HG03045 (cell line): ENCODE measurements around the gene FRAS1.
"Not testable (repeated sequence)": the region's sequence is repeated elsewhere in the genome, so short reads cannot be mapped to it uniquely, and the experiment has no call there.

Experiments used
- ATAC-seq: cut with Tn5 transposase; IDR thresholded peaks from one replicate; pipeline ENCODE4 v1.9.1; 2021; ENCODE audit warnings: mild to moderate bottlenecking, moderate library complexity; ENCODE audit not compliant: unreplicated experiment

Gene FRAS1

DNA sequence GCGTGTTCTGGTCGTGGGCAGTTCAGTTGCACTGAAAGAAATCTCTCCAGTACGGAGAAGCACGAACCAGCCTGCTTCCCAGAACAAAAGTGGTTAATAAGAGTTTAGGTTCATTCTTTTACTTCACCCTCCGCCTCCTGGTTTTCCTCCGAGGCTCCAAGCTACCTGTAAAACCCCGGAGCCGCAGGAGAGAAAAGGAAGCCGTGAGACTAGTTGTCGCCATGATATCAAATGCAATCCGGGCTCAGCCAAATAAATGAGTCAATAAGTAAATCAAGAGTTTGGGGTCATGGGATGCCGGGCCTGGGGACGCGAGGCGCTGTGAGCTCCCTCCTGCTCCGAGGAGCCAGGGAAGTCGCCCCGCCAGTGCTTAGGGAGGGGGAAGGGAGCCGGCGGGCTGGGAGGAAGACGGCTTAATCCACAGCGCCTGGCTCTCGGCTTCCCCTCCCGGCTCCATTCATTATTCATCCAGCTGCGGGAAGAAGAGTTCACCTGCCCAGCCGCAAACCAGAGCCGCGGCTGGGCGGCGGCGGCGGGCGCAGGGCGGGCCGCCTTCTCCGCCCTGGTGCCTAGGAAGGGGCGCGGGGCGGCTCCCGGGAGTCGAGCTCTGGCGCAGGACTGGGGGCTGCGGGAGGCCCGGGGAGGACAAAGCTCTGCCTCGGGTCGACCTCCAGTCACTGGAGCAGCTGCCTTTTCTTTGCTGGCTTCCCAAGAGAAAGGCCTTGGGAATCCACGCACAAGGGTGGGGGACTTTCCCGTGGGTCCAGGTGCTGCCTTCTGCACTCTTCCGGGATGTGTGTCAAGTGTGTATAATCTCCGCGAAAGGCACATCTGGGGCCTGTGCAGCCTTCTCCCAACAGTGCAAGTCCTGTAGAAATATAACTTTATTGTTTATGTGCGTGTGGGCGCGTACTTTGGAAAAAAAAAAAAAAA, 1.7 kb downstream of the FRAS1 start:
- no peak for ATAC-seq

DNA sequence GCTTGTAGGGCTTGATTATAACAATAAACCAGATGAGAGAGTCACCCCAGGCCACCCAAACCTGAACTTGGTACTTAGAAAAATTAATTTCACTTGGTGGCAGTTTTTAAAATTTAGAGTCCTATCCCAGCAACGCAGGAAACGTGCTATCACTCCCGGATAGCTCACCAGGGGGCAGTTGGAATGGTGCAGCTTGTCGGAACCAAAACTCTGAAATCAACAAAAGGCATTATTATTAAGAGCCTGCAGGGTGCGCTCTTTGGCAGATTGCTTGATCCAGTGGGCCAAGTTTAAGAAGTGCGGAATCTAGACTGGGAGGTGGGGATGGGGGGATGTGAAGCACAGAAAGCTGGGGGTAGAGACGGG, 2.4 kb downstream of the FRAS1 start:
- no peak for ATAC-seq

DNA sequence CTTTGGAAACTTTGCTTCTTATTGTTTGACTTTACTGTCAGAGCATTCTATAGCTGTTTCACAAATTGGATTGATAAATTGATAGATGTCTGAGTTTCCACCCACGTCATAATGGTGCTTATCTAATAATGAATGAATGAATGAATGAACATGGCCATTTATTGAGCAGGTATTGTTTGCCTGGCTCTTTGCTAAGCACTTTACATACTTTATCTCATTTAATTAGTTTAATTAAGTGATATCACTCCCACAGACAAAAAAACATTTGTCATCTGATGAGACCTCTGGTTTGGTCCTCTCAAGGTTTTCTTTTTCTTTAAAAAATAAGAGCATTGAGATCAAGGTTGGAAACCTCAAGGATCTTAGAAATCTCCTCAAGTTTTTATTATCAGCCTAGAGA, 2.8 kb downstream of the FRAS1 start:
- no peak for ATAC-seq

DNA sequence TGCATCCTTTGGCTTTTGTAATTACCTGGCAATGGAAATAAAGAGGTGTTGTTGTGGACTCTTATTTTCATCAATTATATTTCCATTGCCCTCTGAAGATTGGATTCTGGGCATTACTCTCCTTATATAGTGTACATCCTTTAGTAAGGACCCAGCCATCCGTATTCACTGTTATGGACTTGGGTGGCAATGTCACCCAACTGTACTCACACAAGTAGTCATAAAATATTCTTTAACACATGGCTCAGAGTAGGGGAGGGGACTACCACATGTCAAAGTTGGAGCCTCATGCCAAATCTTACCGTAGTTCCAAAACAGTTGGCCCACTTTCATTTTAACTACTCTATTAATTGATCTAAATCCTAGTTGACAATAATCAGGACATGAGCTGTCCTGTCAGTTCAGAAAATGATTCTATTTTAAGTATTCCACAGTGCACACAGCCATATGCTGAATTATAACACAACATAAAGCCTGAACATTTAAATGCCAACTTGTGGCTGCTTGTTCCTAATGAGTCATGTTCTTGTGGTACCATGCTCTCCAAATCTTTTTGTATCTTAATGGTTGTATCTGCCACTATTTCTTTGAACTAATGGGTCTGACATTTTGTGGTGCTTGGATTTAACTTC, 4.9 kb downstream of the FRAS1 start:
- ATAC-seq = no peak

DNA sequence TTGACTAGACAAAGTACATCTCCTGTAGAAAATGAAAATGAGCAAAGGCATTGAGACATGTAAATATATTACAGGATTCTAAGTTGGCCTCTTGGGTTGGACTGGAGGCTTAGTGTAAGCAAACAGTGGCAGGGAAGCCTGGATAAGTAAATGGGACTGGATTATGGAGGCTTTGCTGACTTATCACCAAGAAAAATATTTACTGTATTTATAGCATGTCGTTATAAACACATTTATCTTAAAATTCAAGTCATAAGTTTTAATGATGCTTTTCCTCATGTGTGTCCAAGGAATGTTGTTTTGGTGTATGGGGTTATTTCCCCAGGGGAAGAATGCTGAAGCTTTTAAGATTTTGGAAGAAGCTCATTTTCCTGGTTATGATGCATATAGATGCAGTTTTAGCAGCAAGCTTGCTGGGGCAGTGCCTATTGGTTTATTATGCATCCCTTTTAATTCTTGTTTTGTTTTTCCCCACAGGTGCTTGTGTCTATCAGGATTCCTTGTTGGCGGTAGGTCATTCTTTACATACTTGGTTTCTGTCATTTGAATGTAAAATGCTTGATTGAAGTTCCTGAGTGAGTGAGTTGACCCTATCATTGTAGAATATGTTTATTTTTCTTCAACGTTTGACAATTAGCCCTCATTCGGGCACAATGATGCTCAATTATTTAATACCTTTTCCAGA, 8.5 kb downstream of the FRAS1 start:
- ATAC-seq = no peak

DNA sequence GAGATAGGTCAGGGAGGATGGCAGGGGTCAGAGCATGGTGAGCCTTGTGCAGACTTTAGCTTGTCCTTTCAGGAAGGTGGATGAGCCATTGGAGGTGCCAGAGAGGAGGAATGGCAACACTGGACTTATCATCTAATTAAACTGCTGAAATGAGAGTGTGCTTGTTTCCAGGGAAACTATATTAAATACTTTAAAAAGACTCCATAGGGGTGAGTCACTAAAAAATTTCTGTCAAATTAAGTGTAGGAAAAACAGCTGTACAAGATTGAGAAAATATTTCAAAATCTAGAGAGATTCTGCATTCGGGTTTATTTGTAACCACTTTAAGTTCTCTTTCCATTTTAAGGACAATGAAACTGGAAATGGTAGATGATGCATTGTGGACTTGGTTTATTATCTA, 11.4 kb downstream of the FRAS1 start:
- ATAC-seq = no peak

DNA sequence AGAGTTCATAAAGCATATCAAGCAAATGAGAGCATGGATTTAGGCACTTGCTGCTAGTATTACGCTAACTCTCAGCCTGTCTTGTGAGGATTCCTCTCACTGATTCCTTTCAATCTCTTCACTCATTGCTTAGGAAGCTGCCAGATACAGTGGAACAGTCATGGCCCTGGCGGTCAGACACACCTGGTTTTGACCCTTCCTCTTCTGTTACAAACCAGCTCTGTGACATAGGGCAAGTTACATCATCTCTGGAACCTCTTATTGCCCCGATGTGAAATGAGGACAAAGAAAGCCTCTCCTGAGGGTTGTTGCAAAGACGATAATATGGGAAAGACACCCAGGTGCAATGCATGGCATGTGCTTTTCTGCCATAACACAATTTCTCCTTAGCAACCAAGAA, 12.2 kb downstream of the FRAS1 start:
- no peak for ATAC-seq

DNA sequence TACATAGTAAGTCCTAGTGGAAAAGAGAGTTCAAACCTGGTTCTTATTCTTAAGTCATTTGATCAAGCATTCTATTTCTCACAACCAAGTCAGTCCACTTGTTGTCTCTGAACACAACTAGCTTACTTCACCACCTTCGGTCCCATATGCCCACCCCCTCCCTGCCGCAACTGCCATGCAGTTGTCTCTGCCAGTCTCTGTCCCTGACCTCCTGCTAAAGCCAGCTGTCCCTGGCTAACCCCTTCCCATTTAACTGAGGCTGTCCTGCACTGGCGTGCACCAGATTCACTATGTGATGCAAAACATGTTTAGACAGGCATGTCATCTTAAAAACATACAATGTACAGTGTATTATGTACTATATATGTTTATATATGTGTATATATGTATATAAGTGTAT, 12.7 kb downstream of the FRAS1 start:
- ATAC-seq = no peak

DNA sequence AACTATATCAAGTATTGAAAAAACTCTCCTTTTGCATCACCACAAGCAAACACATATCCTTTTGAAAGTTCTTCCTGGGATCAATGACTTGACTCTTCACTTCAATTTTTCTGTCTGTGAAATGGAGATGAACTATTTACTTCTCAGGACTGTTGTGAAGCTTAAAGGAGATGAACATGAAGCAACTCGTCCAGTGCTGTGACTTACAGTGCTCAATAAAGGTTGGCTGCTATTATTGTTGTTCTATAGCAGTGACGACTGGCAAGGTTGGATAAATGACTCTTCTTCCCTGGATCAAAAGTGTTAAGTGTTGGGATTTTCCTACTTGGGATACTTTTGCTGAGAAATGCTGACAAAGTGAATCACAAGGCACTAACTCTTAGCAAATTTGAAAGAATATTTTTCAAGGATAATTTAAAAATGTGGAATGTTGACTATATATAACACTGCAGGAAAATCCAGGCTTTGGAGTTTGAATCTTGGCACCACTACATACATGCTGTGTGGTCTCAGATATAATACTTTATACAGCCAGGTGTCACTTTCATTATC, 13.7 kb downstream of the FRAS1 start:
- ATAC-seq = no peak

DNA sequence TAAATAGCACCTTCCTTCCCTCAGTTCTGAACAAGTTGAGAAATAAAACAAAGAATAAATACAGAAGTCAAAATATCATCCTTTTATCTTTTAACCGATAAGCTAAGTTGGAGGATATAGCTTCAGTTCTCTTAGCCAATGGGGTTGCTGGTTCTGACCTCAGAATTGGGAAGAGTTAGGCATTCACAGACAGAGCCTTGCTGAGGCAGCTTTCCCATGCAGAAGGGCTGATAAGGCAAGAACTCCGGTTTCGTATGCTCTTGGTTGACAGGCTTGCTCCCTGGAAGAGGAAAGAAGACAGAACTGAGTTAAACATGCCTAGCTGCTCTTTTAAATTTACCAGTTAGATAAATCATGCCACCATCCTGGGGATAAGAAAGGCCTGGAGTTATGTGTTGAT, 17.6 kb downstream of the FRAS1 start:
- no peak for ATAC-seq

DNA sequence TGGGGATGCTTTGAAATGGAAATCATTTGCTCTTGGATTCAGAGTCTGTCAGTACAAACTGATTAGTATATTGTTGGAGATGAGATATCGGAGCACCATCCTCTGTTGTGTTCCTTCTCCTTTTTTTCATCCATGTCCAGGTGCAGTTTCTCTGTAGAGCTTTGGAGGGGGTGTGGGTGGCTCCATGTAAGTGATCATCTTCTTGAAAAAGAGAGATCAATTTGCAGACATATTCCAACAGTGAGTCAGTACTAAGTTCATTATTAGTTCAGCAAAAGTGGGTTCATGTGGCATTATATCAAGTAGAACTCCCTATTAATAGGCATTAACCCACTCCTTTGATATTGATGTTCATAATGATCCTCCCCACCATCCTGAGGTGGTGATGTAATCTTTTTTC, 18.9 kb downstream of the FRAS1 start:
- no peak for ATAC-seq

DNA sequence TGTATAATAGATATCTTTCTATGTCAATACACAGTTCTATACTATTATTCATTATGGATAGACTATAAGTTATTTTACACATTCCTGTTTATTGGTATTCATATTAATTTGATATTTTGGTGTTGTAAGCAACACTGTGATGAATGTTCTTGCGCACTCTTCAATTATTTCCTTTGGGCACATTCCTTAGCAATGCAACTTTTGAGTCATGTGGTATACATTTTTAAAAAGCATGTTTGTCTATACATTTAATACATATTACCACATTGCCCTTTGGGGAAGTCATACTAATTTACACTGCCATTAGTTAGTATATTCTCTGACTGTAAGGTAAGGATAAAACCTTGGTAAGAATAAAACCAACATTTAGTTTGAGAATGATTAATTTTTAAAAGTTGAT, 21.0 kb downstream of the FRAS1 start:
- no peak for ATAC-seq

DNA sequence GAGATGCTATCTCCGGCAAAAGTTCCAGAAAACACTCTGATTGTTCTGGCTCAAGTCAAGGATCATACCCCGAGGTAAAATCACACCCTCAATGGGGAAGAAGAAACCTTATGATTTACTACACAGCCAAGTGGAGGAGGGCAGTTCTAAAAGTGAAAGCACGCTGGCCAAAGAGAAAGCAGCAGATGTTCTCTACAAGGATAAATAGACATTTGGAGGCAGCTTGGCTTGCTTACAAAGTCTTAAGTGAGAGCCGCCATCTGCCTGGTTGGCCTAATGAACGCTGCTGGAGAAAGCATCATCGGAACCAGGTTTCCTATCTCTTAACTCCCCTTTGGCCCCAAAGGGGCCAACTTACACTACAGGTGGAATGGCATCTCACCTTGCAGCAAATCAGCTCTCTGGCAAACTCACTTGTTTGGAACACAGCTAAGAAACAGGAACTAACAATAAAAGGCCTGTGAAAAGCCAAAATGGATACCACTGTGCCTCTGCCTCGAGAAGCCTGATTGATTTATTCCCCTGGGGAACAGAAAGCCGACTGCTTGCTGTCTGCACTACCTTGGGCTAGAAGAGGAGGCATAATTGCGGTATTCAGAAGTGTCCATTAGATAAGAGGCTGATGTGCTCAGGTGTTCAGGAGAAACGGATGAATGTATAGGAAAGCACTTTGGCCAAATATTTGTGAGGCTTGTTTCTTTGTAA, 22.8 kb downstream of the FRAS1 start:
- ATAC-seq = no peak

DNA sequence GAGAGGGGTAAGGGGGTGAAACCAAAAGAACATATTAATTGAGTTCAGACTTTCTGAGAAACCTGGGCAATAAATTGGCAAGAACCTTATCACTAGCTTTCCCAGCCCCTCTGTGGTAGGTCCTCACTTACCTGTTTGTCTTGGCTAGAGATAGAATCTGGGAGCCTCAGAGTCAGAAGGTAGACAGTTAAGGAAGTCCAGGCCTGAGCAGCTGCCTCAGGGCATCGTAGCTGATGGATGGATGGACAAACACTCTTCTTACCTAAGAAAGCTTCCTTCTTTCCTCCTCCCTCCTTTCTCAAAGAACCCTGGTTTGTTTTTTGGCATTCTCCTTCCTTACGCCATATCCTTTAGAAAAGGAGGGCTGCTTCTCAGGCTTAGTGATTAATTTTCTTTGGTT, 24.4 kb downstream of the FRAS1 start:
- no peak for ATAC-seq

DNA sequence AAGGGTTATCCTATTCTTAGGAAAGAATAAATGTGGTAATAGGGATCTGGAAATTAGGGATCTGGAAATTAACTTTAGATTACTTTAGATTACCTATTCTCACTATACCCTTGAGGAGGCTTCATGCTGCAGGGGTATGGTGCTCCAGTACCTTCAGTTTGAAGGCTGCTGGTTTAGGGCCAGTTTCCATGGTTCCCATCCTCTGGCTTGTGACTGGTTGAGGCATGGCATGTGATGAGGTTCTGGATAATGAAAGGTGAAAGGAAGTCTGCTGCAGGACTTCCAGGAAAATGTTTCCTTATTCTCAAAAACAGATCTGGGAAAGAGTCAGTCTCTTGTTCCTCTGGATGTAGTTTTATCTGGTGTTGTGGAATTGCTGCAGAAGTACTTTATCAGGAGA, 25.9 kb downstream of the FRAS1 start:
- no peak for ATAC-seq

DNA sequence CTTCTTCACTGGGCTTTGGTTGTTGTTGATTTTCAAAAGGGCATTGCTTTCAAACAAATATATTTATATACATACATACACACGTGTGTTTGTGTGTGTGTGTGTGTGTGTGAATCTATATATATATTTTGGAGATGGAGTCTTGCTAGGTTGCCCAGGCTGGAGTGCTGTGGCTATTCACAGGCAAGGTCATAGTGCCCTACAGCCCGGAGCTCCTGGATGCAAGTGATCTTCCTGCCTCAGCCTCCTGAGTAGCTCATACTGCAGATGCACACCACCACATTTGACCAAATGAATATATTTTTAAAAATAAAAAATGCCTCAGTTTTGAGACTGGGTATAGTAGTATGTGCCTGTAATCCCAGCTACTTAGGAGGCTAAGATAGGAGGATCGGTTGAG, 34.4 kb downstream of the FRAS1 start:
- no peak for ATAC-seq

DNA sequence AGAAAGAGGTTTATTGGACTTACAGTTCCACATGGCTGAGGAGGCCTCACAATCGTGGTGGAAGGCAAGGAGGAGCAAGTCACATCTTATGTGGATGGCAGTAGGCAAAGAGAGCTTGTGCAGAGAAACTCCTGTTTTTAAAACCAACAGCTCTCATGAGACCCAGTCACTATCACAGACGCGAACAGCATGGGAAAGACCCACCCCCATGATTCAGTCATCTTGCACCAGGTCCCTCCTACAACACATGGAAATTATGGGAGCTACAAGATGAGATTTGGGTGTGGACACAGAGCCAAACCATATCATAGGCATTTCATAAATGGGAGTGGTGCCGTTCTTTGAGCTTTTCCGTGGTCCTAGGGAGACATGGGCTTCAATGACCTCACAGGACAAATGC, 35.2 kb downstream of the FRAS1 start:
- ATAC-seq = not testable (repeated sequence)

DNA sequence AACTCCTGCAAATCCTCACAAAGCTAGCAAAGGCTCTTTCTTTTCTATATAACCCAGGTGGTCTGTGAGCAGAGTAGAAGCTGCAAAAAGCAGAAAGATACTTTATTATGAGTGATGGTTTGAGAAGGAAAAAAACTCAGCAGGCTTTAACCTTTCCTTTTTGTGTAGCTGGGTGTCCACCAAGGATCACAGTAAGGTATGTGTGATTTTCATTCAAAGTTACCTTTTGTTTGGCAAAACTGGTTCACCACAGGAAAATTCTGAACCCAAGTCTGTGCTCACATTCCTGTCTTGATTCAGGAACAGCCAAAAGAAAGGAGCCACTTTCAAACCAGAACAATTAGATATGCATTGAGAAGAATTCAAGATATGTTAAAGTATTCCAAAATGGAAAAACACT, 35.7 kb downstream of the FRAS1 start:
- ATAC-seq = no peak

DNA sequence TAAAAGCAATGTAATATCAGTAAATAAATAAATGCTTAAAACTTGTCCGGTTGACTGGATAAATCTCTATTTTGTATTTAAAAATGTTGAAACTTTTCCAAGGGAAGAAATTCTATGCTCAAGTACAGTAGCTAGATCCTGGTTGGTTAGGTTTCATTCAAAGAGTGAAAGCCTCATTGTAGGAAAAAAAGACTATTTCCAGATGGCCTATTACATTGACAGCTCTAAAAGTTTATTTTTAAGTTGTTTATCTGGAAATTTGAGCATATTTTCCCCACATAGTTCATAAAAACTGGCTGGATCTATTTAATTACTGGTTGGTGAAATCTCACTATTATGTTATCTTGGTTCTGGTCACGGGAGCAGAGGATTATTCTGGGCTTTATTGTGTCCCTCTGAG, 38.0 kb downstream of the FRAS1 start:
- ATAC-seq = no peak

DNA sequence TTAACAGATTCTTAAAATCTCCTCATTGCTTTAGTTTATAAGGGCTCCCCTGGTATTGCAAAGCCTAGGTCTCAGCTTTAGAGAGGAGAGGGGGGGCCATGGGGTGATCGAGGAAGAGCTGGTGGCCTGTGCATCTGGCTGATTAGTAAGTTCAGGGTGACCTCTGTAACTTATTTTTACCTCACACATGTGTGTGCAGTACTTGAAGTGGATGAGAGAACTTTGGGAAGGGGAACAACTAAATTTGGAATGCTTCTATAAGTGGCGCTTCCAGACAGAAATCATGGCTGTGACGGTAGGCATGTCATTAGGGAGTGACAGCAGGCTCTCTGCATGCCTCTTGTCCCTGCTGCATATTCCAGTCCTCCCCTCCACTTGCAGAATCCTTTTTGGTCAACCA, 41.9 kb downstream of the FRAS1 start:
- no peak for ATAC-seq

DNA sequence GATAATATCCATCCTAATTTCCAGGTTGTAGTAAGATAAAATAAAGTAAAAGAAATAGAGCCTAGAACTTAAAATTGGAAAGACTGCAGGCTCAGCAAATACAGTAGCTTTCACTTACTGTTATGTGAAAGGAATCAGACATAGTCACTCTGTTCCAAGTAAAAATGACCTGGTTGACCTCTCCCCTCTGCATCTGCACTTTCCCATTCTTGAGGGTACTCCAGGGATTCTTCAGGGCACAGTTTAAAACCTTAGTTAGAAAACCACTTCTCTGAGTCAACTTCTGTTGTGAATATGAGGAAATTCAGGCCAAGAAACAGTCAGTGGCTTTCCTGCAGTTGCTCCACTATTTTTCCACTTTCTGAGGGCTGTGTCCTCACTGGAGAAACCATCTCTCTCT, 42.9 kb downstream of the FRAS1 start:
- ATAC-seq = no peak
